HepG2 (cell line): ENCODE data around the gene GALR2. TPM values are rescaled to one million over a fixed set of nuclear protein-coding genes. Genes with fewer than 3 reads are reported as not detected.

Experiments used
- MIER2 ChIP-seq: IDR thresholded peaks from 2 replicates; pipeline ENCODE4 v1.6.1; 2016; ENCODE audit warnings: missing biosample characterization, missing genetic modification reagents
- NCOA2 ChIP-seq: sonication (generic); formaldehyde crosslinking; IDR thresholded peaks from 2 replicates; pipeline ENCODE4 v1.8.0; 2022; ENCODE audit warnings: inconsistent platforms
- PAF1 ChIP-seq: IDR thresholded peaks from 2 replicates; pipeline ENCODE4 v1.6.1; 2016; ENCODE audit warnings: missing genetic modification reagents, missing compliant biosample characterization
- SALL2 ChIP-seq: sonication (generic); formaldehyde crosslinking; IDR thresholded peaks from 2 replicates; pipeline ENCODE4 v1.8.1; 2023; ENCODE audit warnings: mild to moderate bottlenecking, missing genetic modification reagents, inconsistent platforms
- SKI ChIP-seq: fragments of 450-650 bp; IDR thresholded peaks from one replicate; pipeline ENCODE4 v1.6.1; 2018; ENCODE audit warnings: mild to moderate bottlenecking; ENCODE audit not compliant: partially characterized antibody
- ZNF232 ChIP-seq: sonication (generic); formaldehyde crosslinking; IDR thresholded peaks from 2 replicates; pipeline ENCODE4 v1.4.0; 2020; ENCODE audit warnings: missing genetic modification reagents, borderline replicate concordance
- ZNF841 ChIP-seq: sonication (generic); formaldehyde crosslinking; IDR thresholded peaks from 2 replicates; pipeline ENCODE4 v1.8.1; 2023; ENCODE audit warnings: missing genetic modification reagents, borderline replicate concordance
- polyA plus RNA-seq, 8 experiments: library from polyadenylated mRNA; depleted of rRNA in 3 of 8; stranded (reverse) in 7 of 8; unstranded in 1 of 8; fragments of >200 nt; fragmentation: Illumina TruSeq in 4 of 8; extraction: Trizol in 4 of 8; gene quantifications; 2 replicates each; pipeline versions ENCODE4 v1.2.1 to v1.2.3, GENCODE V29; 2011 to 2016; ENCODE audit warnings: low read depth in 4 of 8, missing spikeins in 1 of 8, mixed read lengths in 1 of 8; ENCODE audit not compliant: insufficient read depth in 1 of 8
- total RNA-seq, 5 experiments: library from RNA; depleted of rRNA; stranded (reverse); fragments of >200 nt; fragmentation: Illumina TruSeq; extraction: Trizol; gene quantifications; 2 replicates each; pipeline ENCODE4 v1.2.3, GENCODE V29; 2016; ENCODE audit warnings: low read depth in 1 of 5
- TF ChIP-seq, protein P1 (sequence below): sonication (generic); formaldehyde crosslinking; IDR thresholded peaks from 2 replicates; pipeline ENCODE4 v1.4.0; 2020; ENCODE audit warnings: missing genetic modification reagents, borderline replicate concordance
- TF ChIP-seq, protein P2 (sequence below): IDR thresholded peaks from 2 replicates; pipeline ENCODE4 v1.6.1; 2016
- TF ChIP-seq, protein P3 (sequence below): sonication (generic); formaldehyde crosslinking; IDR thresholded peaks from 2 replicates; pipeline ENCODE4 v1.4.0; 2020; ENCODE audit warnings: missing genetic modification reagents
- TF ChIP-seq, protein P4 (sequence below): IDR thresholded peaks from 2 replicates; pipeline ENCODE4 v1.6.1; 2016; ENCODE audit warnings: missing genetic modification reagents, missing compliant biosample characterization
- TF ChIP-seq, protein P5 (sequence below): sonication (generic); formaldehyde crosslinking; IDR thresholded peaks from 2 replicates; pipeline ENCODE4 v1.5.0; 2020; ENCODE audit warnings: missing genetic modification reagents
- TF ChIP-seq, protein P6 (sequence below): IDR thresholded peaks from 2 replicates; pipeline ENCODE4 v1.6.1; 2016; ENCODE audit warnings: low read depth, control low read depth

Gene GALR2
- total and polyA plus RNA-seq, 2 of the 13 experiments (the other 11 are each of a cell fraction or from before 2014, with no cell fraction given) = 0.48 to 0.58 TPM

DNA sequence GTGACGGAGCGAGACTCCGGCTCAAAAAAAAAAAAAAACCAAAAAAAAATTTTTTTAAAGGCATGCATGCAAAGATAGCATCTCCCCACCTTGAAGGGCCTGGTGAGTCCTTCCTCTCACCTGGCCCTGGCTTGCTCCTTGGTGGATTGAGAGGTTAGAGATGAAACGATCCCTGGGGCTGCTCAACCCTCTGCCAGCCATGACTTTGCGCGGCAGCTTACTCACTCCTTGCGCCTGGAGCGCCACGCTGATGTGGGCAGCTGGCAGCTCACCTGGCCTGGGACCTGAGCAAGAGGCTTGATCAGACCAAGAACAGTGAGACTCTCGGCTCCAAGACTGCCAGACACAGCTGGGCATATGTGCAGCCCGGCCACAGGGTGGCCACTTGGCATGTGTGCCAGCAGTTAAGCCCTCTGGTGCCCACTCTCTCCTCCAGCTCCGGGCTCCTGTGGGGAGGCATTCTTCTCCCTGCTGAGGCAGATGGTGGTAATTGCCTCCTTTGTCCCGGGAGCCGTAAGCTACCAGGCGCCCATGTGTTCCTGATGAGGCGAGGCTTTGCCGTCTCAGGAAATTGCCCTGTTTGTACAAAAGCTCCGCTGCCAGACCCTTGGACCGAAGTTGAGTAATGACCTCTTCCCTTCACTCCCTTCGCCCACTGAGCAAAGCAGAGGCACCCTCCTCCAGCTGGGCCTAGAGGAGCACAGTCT lies 42.4 kb upstream of the GALR2 start (continued):
- TF ChIP-seq, protein P1, sequence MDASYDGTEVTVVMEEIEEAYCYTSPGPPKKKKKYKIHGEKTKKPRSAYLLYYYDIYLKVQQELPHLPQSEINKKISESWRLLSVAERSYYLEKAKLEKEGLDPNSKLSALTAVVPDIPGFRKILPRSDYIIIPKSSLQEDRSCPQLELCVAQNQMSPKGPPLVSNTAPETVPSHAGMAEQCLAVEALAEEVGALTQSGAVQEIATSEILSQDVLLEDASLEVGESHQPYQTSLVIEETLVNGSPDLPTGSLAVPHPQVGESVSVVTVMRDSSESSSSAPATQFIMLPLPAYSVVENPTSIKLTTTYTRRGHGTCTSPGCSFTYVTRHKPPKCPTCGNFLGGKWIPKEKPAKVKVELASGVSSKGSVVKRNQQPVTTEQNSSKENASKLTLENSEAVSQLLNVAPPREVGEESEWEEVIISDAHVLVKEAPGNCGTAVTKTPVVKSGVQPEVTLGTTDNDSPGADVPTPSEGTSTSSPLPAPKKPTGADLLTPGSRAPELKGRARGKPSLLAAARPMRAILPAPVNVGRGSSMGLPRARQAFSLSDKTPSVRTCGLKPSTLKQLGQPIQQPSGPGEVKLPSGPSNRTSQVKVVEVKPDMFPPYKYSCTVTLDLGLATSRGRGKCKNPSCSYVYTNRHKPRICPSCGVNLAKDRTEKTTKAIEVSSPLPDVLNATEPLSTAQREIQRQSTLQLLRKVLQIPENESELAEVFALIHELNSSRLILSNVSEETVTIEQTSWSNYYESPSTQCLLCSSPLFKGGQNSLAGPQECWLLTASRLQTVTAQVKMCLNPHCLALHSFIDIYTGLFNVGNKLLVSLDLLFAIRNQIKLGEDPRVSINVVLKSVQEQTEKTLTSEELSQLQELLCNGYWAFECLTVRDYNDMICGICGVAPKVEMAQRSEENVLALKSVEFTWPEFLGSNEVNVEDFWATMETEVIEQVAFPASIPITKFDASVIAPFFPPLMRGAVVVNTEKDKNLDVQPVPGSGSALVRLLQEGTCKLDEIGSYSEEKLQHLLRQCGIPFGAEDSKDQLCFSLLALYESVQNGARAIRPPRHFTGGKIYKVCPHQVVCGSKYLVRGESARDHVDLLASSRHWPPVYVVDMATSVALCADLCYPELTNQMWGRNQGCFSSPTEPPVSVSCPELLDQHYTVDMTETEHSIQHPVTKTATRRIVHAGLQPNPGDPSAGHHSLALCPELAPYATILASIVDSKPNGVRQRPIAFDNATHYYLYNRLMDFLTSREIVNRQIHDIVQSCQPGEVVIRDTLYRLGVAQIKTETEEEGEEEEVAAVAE = peak; percentile 67; the same call in 1 of the 2 replicates
- TF ChIP-seq, protein P2, sequence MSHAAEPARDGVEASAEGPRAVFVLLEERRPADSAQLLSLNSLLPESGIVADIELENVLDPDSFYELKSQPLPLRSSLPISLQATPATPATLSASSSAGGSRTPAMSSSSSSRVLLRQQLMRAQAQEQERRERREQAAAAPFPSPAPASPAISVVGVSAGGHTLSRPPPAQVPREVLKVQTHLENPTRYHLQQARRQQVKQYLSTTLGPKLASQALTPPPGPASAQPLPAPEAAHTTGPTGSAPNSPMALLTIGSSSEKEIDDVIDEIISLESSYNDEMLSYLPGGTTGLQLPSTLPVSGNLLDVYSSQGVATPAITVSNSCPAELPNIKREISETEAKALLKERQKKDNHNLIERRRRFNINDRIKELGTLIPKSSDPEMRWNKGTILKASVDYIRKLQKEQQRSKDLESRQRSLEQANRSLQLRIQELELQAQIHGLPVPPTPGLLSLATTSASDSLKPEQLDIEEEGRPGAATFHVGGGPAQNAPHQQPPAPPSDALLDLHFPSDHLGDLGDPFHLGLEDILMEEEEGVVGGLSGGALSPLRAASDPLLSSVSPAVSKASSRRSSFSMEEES = peak; percentile 35; the same call in 1 of the 2 replicates
- TF ChIP-seq SALL2 (CRISPR knock-in tag) (no peak; the same call in 1 of the 2 replicates), PAF1 (CRISPR knock-in tag) (no peak), SKI (no peak), ZNF232 (peak; percentile 71; the same call in 1 of the 2 replicates), NCOA2 (peak; percentile 61), ZNF841 (CRISPR knock-in tag) (no peak), MIER2 (CRISPR knock-in tag) (0 out of 2 replicates have a peak, but pooled peaks have one; percentile 44)
- TF ChIP-seq, protein P3, sequence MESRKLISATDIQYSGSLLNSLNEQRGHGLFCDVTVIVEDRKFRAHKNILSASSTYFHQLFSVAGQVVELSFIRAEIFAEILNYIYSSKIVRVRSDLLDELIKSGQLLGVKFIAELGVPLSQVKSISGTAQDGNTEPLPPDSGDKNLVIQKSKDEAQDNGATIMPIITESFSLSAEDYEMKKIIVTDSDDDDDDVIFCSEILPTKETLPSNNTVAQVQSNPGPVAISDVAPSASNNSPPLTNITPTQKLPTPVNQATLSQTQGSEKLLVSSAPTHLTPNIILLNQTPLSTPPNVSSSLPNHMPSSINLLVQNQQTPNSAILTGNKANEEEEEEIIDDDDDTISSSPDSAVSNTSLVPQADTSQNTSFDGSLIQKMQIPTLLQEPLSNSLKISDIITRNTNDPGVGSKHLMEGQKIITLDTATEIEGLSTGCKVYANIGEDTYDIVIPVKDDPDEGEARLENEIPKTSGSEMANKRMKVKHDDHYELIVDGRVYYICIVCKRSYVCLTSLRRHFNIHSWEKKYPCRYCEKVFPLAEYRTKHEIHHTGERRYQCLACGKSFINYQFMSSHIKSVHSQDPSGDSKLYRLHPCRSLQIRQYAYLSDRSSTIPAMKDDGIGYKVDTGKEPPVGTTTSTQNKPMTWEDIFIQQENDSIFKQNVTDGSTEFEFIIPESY (CRISPR knock-in tag) = peak; percentile 61
- TF ChIP-seq, protein P4, sequence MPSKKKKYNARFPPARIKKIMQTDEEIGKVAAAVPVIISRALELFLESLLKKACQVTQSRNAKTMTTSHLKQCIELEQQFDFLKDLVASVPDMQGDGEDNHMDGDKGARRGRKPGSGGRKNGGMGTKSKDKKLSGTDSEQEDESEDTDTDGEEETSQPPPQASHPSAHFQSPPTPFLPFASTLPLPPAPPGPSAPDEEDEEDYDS (CRISPR knock-in tag) = peak; percentile 39; the same call in 1 of the 2 replicates
- TF ChIP-seq, protein P5, sequence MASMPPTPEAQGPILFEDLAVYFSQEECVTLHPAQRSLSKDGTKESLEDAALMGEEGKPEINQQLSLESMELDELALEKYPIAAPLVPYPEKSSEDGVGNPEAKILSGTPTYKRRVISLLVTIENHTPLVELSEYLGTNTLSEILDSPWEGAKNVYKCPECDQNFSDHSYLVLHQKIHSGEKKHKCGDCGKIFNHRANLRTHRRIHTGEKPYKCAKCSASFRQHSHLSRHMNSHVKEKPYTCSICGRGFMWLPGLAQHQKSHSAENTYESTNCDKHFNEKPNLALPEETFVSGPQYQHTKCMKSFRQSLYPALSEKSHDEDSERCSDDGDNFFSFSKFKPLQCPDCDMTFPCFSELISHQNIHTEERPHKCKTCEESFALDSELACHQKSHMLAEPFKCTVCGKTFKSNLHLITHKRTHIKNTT (CRISPR knock-in tag) = no peak
- TF ChIP-seq, protein P6, sequence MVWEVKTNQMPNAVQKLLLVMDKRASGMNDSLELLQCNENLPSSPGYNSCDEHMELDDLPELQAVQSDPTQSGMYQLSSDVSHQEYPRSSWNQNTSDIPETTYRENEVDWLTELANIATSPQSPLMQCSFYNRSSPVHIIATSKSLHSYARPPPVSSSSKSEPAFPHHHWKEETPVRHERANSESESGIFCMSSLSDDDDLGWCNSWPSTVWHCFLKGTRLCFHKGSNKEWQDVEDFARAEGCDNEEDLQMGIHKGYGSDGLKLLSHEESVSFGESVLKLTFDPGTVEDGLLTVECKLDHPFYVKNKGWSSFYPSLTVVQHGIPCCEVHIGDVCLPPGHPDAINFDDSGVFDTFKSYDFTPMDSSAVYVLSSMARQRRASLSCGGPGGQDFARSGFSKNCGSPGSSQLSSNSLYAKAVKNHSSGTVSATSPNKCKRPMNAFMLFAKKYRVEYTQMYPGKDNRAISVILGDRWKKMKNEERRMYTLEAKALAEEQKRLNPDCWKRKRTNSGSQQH (CRISPR knock-in tag) = no peak
